HEK293 (cell line): ENCODE measurements around the gene TMEM260.

Source experiments
- ATF2 ChIP-seq: fragments of 450-650 bp; formaldehyde crosslinking; IDR thresholded peaks from 2 replicates; pipeline ENCODE4 v1.5.1; 2016; ENCODE audit warnings: missing biosample characterization, missing genetic modification characterization, low read depth
- CTCF ChIP-seq: fragments of 450-650 bp; formaldehyde crosslinking; IDR thresholded peaks from 2 replicates; pipeline ENCODE4 v1.5.1; 2016; ENCODE audit warnings: missing biosample characterization, missing genetic modification characterization
- SP3 ChIP-seq: fragments of 450-650 bp; formaldehyde crosslinking; IDR thresholded peaks from 2 replicates; pipeline ENCODE4 v1.5.1; 2016; ENCODE audit warnings: missing biosample characterization, missing genetic modification characterization
- YY1 ChIP-seq: fragments of 450-650 bp; formaldehyde crosslinking; IDR thresholded peaks from 2 replicates; pipeline ENCODE4 v1.5.1; 2018; ENCODE audit warnings: missing biosample characterization, missing genetic modification characterization
- ZBTB49 ChIP-seq: fragments of 450-650 bp; formaldehyde crosslinking; IDR thresholded peaks from 2 replicates; pipeline ENCODE4 v1.5.1; 2016; ENCODE audit warnings: missing biosample characterization, missing genetic modification characterization, low read depth
- ZNF146 ChIP-seq: fragments of 450-650 bp; formaldehyde crosslinking; IDR thresholded peaks from 2 replicates; pipeline ENCODE4 v1.5.1; 2016; ENCODE audit warnings: missing biosample characterization, missing genetic modification characterization
- ZNF24 ChIP-seq: fragments of 450-650 bp; formaldehyde crosslinking; IDR thresholded peaks from 2 replicates; pipeline ENCODE4 v1.5.1; 2016; ENCODE audit warnings: missing biosample characterization, missing genetic modification characterization
- ZNF292 ChIP-seq: fragments of 450-650 bp; formaldehyde crosslinking; IDR thresholded peaks from 2 replicates; pipeline ENCODE4 v1.5.1; 2016; ENCODE audit warnings: low read depth, missing biosample characterization, missing genetic modification characterization, borderline replicate concordance
- ZNF416 ChIP-seq: fragments of 450-650 bp; formaldehyde crosslinking; IDR thresholded peaks from 2 replicates; pipeline ENCODE4 v1.5.1; 2016; ENCODE audit warnings: missing biosample characterization, missing genetic modification characterization
- ZNF558 ChIP-seq: fragments of 450-650 bp; formaldehyde crosslinking; IDR thresholded peaks from 2 replicates; pipeline ENCODE4 v1.5.1; 2016; ENCODE audit warnings: missing biosample characterization, missing genetic modification characterization
- ZNF580 ChIP-seq: fragments of 450-650 bp; formaldehyde crosslinking; IDR thresholded peaks from 2 replicates; pipeline ENCODE4 v1.5.1; 2016; ENCODE audit warnings: missing biosample characterization, missing genetic modification characterization
- ZNF600 ChIP-seq: fragments of 450-650 bp; formaldehyde crosslinking; IDR thresholded peaks from 2 replicates; pipeline ENCODE4 v1.5.1; 2016; ENCODE audit warnings: missing biosample characterization, missing genetic modification characterization
- ZXDB ChIP-seq: fragments of 450-650 bp; formaldehyde crosslinking; IDR thresholded peaks from 2 replicates; pipeline ENCODE4 v1.5.1; 2016; ENCODE audit warnings: missing biosample characterization, missing genetic modification characterization

- TF ChIP-seq ZNF600 (tag by site-specific recombination) (no peak), ZNF558 (tag by site-specific recombination) (no peak), SP3 (tag by site-specific recombination) (no peak), CTCF (tag by site-specific recombination) (no peak), ATF2 (tag by site-specific recombination) (no peak), YY1 (tag by site-specific recombination) (no peak), ZNF416 (no peak), ZNF292 (tag by site-specific recombination) (no peak), ZBTB49 (tag by site-specific recombination) (no peak), ZNF146 (tag by site-specific recombination) (no peak), ZNF24 (tag by site-specific recombination) (no peak), ZXDB (no peak), ZNF580 (no peak)
Measured at GRCh38 chr14:56594428-56594827, 14.8 kb downstream of the TMEM260 start.
